ENCODE measurements around the gene KCNH8.

- TF ChIP-seq POLR2AphosphoS5 (IDR thresholded peaks at IDR 0.05; ENCODE audit: borderline replicate concordance, low read depth, low read length): no peak
- no peak for TF ChIP-seq EZH2 (IDR thresholded peaks at IDR 0.05)
- TF ChIP-seq FOXP2 (optimal IDR thresholded peaks at IDR 0.05; ENCODE audit: control extremely low read depth, extremely low read length, insufficient read depth): no peak
These were observed 377.8 kb downstream of the KCNH8 start for GRCh38 chr3:19526071-19526470.
